ENCODE measurements around the gene MINAR1.

DNA sequence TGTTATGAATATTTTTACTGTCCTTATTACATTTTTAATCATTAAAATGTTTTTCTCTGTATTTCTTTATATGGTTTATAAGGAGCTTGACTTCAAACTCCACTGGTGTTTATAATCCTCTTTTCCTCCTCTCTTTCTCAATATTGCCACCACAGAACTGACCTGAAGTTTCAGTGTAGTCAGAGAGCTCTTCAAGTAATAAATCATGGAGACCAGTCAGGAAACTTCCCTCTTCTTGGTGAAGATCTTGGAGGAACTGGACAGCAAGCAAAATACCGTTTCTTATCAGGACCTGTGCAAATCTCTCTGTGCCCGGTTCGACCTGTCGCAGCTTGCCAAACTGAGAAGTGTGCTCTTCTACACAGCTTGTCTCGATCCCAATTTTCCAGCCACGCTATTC is 23.8 kb downstream of the MINAR1 start:
- no peak for TF ChIP-seq CTCF (IDR thresholded peaks at IDR 0.05)
- no peak for TF ChIP-seq POLR2A (IDR thresholded peaks at IDR 0.05)
